Endothelial cell of umbilical vein (primary cell): ENCODE measurements around the gene AGO4.
"Not testable (repeated sequence)": the region's sequence is repeated elsewhere in the genome, so short reads cannot be mapped to it uniquely, and the experiment has no call there.

Experiments
- EZH2 ChIP-seq: IDR thresholded peaks from 2 replicates; pipeline ENCODE4 v1.6.1; 2012; ENCODE audit warnings: borderline replicate concordance, low read depth, mild to moderate bottlenecking, moderate library complexity, low read length, inconsistent platforms; ENCODE audit not compliant: severe bottlenecking
- FOS ChIP-seq: IDR thresholded peaks from 2 replicates; pipeline ENCODE4 v1.6.1; 2011; ENCODE audit warnings: mild to moderate bottlenecking, low read length, moderate library complexity, borderline replicate concordance; ENCODE audit not compliant: insufficient read depth
- JUN ChIP-seq: IDR thresholded peaks from 2 replicates; pipeline ENCODE4 v1.6.1; 2011; ENCODE audit warnings: borderline replicate concordance, low read depth; ENCODE audit not compliant: insufficient read length, insufficient read depth
- POLR2A ChIP-seq: IDR thresholded peaks from 2 replicates; pipeline ENCODE4 v1.6.1; 2012; ENCODE audit warnings: low read depth, mild to moderate bottlenecking, control low read depth, low read length
- POLR2AphosphoS5 ChIP-seq: IDR thresholded peaks from 2 replicates; pipeline ENCODE4 v1.6.1; 2012; ENCODE audit warnings: low read depth, mild to moderate bottlenecking, control low read depth, low read length, moderate library complexity; ENCODE audit not compliant: insufficient read depth
- TF ChIP-seq, protein P1 (sequence below), 2 donors: IDR thresholded peaks; 1 replicate in 1 of 2; 2 replicates in 1 of 2; pipeline ENCODE4 v1.5.1; 2011; ENCODE audit warnings: low read length in 2 of 2, mild to moderate bottlenecking in 2 of 2, moderate library complexity in 2 of 2, control low read depth in 1 of 2, inconsistent platforms in 1 of 2, low read depth in 1 of 2; ENCODE audit not compliant: insufficient read depth in 1 of 2; ENCODE audit errors: extremely low read depth in 1 of 2
- TF ChIP-seq, protein P2 (sequence below): IDR thresholded peaks from 2 replicates; pipeline ENCODE4 v1.6.1; 2011; ENCODE audit not compliant: insufficient read depth, insufficient read length

DNA sequence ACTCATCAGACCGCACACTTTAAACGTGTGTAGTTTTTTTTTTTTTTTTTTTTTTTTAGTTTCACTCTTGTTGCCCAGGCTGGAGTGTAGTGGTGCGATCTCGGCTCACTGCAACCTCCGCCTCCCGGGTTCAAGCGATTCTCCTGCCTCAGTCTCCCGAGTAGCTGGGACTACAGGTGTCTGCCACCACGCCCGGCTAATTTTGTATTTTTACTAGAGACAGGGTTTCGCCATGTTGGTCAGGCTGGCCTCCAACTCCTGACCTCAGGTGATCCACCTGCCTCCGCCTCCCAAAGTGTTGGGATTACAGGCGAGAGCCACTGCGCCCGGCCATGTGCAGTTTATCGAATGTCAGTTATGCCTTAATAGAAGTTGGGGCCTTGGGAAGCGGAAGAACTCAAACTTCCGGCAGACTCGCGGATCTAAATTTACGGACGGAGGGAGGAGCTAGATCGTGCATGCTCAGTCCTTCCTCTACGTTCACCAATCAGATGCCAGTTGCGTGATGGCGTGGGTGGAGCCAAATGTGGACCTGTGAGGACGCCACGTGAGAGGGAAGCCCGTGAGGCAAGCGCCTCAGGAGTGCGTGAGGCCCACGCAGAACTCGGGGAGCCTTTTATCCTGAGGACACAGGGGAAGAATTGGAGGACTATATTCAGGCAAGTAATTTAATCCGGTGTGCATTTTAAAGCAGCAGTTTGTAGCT, 61.6 kb downstream of the AGO4 start:
- TF ChIP-seq POLR2A, POLR2AphosphoS5, EZH2, JUN, FOS: not testable (repeated sequence)
- TF ChIP-seq, protein P1, sequence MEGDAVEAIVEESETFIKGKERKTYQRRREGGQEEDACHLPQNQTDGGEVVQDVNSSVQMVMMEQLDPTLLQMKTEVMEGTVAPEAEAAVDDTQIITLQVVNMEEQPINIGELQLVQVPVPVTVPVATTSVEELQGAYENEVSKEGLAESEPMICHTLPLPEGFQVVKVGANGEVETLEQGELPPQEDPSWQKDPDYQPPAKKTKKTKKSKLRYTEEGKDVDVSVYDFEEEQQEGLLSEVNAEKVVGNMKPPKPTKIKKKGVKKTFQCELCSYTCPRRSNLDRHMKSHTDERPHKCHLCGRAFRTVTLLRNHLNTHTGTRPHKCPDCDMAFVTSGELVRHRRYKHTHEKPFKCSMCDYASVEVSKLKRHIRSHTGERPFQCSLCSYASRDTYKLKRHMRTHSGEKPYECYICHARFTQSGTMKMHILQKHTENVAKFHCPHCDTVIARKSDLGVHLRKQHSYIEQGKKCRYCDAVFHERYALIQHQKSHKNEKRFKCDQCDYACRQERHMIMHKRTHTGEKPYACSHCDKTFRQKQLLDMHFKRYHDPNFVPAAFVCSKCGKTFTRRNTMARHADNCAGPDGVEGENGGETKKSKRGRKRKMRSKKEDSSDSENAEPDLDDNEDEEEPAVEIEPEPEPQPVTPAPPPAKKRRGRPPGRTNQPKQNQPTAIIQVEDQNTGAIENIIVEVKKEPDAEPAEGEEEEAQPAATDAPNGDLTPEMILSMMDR (IDR thresholded peaks at IDR 0.05; ENCODE audit: extremely low read depth in 1 of 2, insufficient read depth in 1 of 2, low read depth in 1 of 2, low read length in 2 of 2) = not testable (repeated sequence)
- TF ChIP-seq, protein P2, sequence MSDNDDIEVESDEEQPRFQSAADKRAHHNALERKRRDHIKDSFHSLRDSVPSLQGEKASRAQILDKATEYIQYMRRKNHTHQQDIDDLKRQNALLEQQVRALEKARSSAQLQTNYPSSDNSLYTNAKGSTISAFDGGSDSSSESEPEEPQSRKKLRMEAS = not testable (repeated sequence)
